SK-N-SH treated with all-trans-retinoic acid at 6 μM for 48 hours (cell line): ENCODE results near the gene RBM47.

Experiments used
- OSR1 ChIP-seq: fragments of 250-450 bp; sonication (Bioruptor Pico); IDR thresholded peaks from 2 replicates; pipeline ENCODE4 v1.8.0; 2022; ENCODE audit warnings: moderate library complexity, mild to moderate bottlenecking, inconsistent platforms
- SNAI2 ChIP-seq: fragments of 250-450 bp; sonication (Bioruptor Pico); IDR thresholded peaks from 2 replicates; pipeline ENCODE4 v1.5.0; 2020; ENCODE audit warnings: mild to moderate bottlenecking, moderate library complexity
- TCF4 ChIP-seq: fragments of 250-450 bp; sonication (Bioruptor Pico); IDR thresholded peaks from 2 replicates; pipeline ENCODE4 v1.8.0; 2021; ENCODE audit warnings: mild to moderate bottlenecking, moderate library complexity, borderline replicate concordance
- TOX ChIP-seq: fragments of 250-450 bp; sonication (Bioruptor Pico); IDR thresholded peaks from 2 replicates; pipeline ENCODE4 v1.8.0; 2021; ENCODE audit warnings: mild to moderate bottlenecking, moderate library complexity, borderline replicate concordance
- ZC3H10 ChIP-seq: fragments of 250-450 bp; sonication (Bioruptor Pico); IDR thresholded peaks from 2 replicates; pipeline ENCODE4 v1.5.1; 2021; ENCODE audit warnings: mild to moderate bottlenecking, moderate library complexity
- ZFP30 ChIP-seq: fragments of 450-650 bp; formaldehyde crosslinking; IDR thresholded peaks from 2 replicates; pipeline ENCODE4 v1.5.0; 2022; ENCODE audit warnings: mild to moderate bottlenecking, moderate library complexity
- ZNF70 ChIP-seq: fragments of 450-650 bp; formaldehyde crosslinking; IDR thresholded peaks from 2 replicates; pipeline ENCODE4 v1.5.0; 2020; ENCODE audit warnings: mild to moderate bottlenecking, moderate library complexity
- TF ChIP-seq, protein P1 (sequence below): fragments of 250-450 bp; sonication (Bioruptor Pico); IDR thresholded peaks from 2 replicates; pipeline ENCODE4 v1.8.0; 2020; ENCODE audit warnings: mild to moderate bottlenecking, moderate library complexity, borderline replicate concordance
- TF ChIP-seq, protein P2 (sequence below): fragments of 250-450 bp; sonication (Bioruptor Pico); IDR thresholded peaks from 2 replicates; pipeline ENCODE4 v1.5.1; 2020; ENCODE audit warnings: low read depth, mild to moderate bottlenecking, moderate library complexity

DNA sequence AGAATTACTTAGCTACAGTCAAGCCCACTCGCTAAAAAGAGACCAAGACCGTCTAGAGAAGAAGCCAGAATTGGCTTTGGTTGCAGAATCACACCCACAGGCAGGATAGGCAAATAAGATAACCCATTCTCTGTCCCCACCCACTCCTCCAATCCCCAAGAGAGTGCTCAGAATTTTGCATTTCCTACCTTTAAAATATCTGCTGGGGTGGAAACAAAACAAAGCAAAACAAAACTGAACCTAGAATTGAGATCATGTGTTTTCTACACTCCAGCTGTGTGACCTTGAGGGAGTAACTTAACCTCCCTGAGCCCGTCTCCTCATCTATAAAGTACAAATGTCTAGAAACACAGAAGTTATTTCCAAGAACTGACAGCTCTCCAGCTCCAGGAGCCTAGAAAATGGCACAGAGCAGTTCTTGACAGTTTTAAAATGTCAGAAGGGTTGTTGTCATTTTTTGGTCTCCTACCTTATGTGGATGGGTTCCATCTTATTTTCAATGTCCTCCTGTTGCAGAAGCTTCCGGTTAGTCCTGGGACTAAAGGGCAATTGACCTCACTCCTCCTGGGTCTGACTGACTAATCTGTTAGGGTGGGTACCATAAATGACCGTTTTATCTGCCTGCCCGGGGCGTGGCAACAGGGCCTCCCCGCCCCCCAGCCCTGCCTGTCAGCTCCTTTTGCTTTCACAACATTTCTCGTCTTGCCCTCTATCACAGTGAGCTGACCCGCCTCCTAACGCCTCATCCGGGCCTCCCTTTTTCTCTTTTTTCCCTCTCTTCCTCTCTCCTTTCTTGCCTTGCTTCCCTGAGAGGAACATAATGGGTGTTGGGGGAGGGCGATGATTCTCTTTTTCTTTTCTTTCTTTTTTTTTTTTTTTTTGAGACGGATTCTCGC lies 114.0 kb downstream of the RBM47 start:
- TF ChIP-seq TOX (CRISPR knock-in tag) (no peak), TCF4 (CRISPR knock-in tag) (no peak), ZFP30 (CRISPR knock-in tag) (no peak), OSR1 (CRISPR knock-in tag) (no peak), SNAI2 (CRISPR knock-in tag) (no peak), ZNF70 (CRISPR knock-in tag) (no peak), ZC3H10 (CRISPR knock-in tag) (no peak)
- TF ChIP-seq, protein P1, sequence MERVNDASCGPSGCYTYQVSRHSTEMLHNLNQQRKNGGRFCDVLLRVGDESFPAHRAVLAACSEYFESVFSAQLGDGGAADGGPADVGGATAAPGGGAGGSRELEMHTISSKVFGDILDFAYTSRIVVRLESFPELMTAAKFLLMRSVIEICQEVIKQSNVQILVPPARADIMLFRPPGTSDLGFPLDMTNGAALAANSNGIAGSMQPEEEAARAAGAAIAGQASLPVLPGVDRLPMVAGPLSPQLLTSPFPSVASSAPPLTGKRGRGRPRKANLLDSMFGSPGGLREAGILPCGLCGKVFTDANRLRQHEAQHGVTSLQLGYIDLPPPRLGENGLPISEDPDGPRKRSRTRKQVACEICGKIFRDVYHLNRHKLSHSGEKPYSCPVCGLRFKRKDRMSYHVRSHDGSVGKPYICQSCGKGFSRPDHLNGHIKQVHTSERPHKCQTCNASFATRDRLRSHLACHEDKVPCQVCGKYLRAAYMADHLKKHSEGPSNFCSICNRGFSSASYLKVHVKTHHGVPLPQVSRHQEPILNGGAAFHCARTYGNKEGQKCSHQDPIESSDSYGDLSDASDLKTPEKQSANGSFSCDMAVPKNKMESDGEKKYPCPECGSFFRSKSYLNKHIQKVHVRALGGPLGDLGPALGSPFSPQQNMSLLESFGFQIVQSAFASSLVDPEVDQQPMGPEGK (CRISPR knock-in tag), result no peak
- TF ChIP-seq, protein P2, sequence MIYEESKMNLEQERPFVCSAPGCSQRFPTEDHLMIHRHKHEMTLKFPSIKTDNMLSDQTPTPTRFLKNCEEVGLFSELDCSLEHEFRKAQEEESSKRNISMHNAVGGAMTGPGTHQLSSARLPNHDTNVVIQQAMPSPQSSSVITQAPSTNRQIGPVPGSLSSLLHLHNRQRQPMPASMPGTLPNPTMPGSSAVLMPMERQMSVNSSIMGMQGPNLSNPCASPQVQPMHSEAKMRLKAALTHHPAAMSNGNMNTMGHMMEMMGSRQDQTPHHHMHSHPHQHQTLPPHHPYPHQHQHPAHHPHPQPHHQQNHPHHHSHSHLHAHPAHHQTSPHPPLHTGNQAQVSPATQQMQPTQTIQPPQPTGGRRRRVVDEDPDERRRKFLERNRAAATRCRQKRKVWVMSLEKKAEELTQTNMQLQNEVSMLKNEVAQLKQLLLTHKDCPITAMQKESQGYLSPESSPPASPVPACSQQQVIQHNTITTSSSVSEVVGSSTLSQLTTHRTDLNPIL, result no peak
